Neural cell (in vitro differentiated cells): ENCODE measurements around the gene POLDIP3.

Experiments
- CTCF ChIP-seq: fragments of 450-650 bp; IDR thresholded peaks from 2 replicates; pipeline ENCODE4 v1.5.1; 2014; ENCODE audit warnings: antibody characterized with exemption, mild to moderate bottlenecking, moderate library complexity; ENCODE audit not compliant: poor library complexity, severe bottlenecking
- EP300 ChIP-seq: fragments of 450-650 bp; conservative IDR thresholded peaks from 2 replicates; pipeline ENCODE4 v1.6.1; 2014; ENCODE audit warnings: antibody characterized with exemption, mild to moderate bottlenecking, moderate library complexity; ENCODE audit not compliant: poor library complexity, severe bottlenecking
- EZH2 ChIP-seq: fragments of 200-600, 300-800 bp; shearing (Covaris generic), sonication (generic); IDR thresholded peaks from 2 replicates; pipeline ENCODE4 v1.6.1; 2014; ENCODE audit warnings: antibody characterized with exemption, low read length, borderline replicate concordance, mild to moderate bottlenecking; ENCODE audit not compliant: insufficient read depth, poor library complexity, severe bottlenecking
- MXI1 ChIP-seq: fragments of 450-650 bp; conservative IDR thresholded peaks from 2 replicates; pipeline ENCODE4 v1.6.1; 2014; ENCODE audit warnings: antibody characterized with exemption, mild to moderate bottlenecking; ENCODE audit not compliant: poor library complexity, severe bottlenecking
- POLR2AphosphoS5 ChIP-seq: IDR thresholded peaks from 2 replicates; pipeline ENCODE4 v1.6.1; 2012
- RAD21 ChIP-seq: fragments of 450-650 bp; conservative IDR thresholded peaks from 2 replicates; pipeline ENCODE4 v1.6.1; 2014; ENCODE audit warnings: antibody characterized with exemption, mild to moderate bottlenecking, moderate library complexity
- SMC3 ChIP-seq: fragments of 450-650 bp; conservative IDR thresholded peaks from 2 replicates; pipeline ENCODE4 v1.6.1; 2014; ENCODE audit warnings: antibody characterized with exemption, mild to moderate bottlenecking, moderate library complexity; ENCODE audit not compliant: poor library complexity
- TAF1 ChIP-seq: IDR thresholded peaks from 2 replicates; pipeline ENCODE4 v1.6.1; 2012; ENCODE audit warnings: low read depth
- TF ChIP-seq, protein P1 (sequence below): IDR thresholded peaks from 2 replicates; pipeline ENCODE4 v1.6.1; 2012; ENCODE audit warnings: borderline replicate concordance

GRCh38 chr22:42648368-42649245, 33.9 kb upstream of the POLDIP3 start:
- TF ChIP-seq CTCF, result no peak
- TF ChIP-seq EZH2, result no peak
- TF ChIP-seq POLR2AphosphoS5, result peak; percentile 73
- TF ChIP-seq, protein P1, sequence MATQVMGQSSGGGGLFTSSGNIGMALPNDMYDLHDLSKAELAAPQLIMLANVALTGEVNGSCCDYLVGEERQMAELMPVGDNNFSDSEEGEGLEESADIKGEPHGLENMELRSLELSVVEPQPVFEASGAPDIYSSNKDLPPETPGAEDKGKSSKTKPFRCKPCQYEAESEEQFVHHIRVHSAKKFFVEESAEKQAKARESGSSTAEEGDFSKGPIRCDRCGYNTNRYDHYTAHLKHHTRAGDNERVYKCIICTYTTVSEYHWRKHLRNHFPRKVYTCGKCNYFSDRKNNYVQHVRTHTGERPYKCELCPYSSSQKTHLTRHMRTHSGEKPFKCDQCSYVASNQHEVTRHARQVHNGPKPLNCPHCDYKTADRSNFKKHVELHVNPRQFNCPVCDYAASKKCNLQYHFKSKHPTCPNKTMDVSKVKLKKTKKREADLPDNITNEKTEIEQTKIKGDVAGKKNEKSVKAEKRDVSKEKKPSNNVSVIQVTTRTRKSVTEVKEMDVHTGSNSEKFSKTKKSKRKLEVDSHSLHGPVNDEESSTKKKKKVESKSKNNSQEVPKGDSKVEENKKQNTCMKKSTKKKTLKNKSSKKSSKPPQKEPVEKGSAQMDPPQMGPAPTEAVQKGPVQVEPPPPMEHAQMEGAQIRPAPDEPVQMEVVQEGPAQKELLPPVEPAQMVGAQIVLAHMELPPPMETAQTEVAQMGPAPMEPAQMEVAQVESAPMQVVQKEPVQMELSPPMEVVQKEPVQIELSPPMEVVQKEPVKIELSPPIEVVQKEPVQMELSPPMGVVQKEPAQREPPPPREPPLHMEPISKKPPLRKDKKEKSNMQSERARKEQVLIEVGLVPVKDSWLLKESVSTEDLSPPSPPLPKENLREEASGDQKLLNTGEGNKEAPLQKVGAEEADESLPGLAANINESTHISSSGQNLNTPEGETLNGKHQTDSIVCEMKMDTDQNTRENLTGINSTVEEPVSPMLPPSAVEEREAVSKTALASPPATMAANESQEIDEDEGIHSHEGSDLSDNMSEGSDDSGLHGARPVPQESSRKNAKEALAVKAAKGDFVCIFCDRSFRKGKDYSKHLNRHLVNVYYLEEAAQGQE, result peak; percentile 58
- no peak for TF ChIP-seq TAF1
- TF ChIP-seq EP300, result peak; percentile 30
- no peak for TF ChIP-seq RAD21
- peak; percentile 69 for TF ChIP-seq MXI1
- TF ChIP-seq SMC3, result no peak
